Transverse colon (tissue), 3 donors: ENCODE data around the gene ELP4.

Experiments used
- CTCF ChIP-seq, 5 experiments: fragments of 200-600 bp in 3 of 5; fragments of 450-650 bp in 2 of 5; sonication (generic) in 3 of 5; IDR thresholded peaks; 1 replicate in 2 of 5; 2 replicates in 3 of 5; pipeline ENCODE4 v1.5.1; 2016 to 2017; ENCODE audit warnings: antibody characterized with exemption in 5 of 5, inconsistent platforms in 3 of 5, mild to moderate bottlenecking in 2 of 5, moderate library complexity in 1 of 5
- POLR2A ChIP-seq: fragments of 450-650 bp; IDR thresholded peaks from one replicate; pipeline ENCODE4 v1.6.1; 2016; ENCODE audit warnings: antibody characterized with exemption, mild to moderate bottlenecking, moderate library complexity

GRCh38 chr11:31620434-31620833 is 110.9 kb downstream of the ELP4 start:
- TF ChIP-seq CTCF (IDR thresholded peaks at IDR 0.05) (no peak), POLR2A (no peak)
